GM19395 (cell line): ENCODE results near the gene TAOK1.
A peak's percentile ranks its signal among the peaks of the same experiment; 100 is the strongest.
"Not testable (repeated sequence)": the region's sequence is repeated elsewhere in the genome, so short reads cannot be mapped to it uniquely, and the experiment has no call there.

Experiments used
- ATAC-seq: cut with Tn5 transposase; IDR thresholded peaks from one replicate; pipeline ENCODE4 v1.9.1; 2021; ENCODE audit warnings: mild to moderate bottlenecking, moderate library complexity; ENCODE audit not compliant: unreplicated experiment

Gene TAOK1

DNA sequence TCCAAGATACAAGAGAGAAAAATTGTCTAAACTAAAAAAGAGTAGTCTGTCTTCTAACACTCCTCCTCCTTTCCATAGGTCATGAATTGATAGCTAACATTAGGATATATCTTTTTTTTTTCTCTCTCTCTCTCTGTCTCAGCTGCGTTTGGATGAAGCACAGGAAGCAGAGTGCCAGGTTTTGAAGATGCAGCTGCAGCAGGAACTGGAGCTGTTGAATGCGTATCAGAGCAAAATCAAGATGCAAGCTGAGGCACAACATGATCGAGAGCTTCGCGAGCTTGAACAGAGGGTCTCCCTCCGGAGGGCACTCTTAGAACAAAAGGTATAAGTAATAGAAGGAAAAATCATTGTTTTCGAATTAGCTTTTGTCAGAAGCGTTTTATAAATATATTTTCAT lies 143.8 kb downstream of the TAOK1 start:
- ATAC-seq, result no peak

- ATAC-seq, result no peak
Observed at GRCh38 chr17:29544066-29544465, 153.9 kb downstream of the TAOK1 start.

GRCh38 chr17:29546085-29546484 lies 155.9 kb downstream of the TAOK1 start:
- ATAC-seq, result no peak

- ATAC-seq, result no peak
Observed at GRCh38 chr17:29546830-29547229, 156.7 kb downstream of the TAOK1 start.

DNA sequence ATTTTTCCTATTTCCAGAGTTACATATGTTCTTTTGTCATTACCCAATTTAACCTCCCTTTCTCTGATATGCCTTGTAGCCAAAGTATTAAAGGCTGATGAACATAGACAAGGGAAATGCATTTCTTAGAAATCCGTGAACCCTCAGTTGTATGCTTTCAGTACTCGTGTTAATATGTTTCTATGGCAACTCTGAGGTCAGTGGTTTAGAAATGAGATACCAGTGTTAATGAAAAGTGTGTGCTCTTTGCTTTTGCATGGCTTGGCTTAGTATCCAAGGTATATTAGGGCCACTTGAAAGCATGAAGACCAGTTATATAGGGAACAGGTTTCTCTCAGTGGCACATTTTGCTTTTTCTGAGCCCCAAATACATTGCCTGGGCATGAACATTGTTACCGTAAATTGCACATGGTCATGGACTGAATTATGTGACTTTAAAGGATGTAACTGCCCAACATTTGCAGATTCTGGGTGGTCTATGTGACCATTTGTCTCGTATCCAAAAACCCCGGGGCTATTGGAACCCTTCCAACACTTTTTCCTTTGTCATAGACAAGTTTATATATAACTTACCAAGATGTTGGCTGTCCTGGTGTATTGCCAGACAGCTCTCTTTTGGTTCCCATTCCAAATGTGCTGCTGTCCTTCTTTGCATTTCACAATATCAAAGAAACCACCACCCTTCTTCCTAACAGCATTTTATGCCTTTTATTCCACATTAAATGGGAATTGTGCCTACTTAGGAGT lies 159.2 kb downstream of the TAOK1 start:
- no peak for ATAC-seq

DNA sequence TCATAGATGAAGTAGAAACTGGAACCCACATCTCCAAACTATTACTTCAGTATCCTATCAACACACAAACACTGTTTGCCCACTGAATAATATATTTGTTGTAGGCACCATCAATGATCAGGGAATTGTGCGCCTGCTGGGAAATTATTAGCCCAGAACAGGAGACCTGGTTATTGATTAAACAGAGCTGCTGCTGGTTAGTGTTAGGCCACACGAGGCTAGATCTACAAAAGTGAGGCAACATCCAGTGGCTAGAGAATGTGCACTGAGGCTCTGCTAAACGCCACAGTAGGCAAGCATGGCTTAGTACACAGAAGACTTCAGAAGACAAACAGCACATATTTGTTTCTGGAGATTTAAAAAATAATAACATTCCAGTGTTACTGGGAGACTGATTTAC lies 165.7 kb downstream of the TAOK1 start:
- ATAC-seq, result no peak

GRCh38 chr17:29557085-29557738 lies 167.0 kb downstream of the TAOK1 start:
- no peak for ATAC-seq

DNA sequence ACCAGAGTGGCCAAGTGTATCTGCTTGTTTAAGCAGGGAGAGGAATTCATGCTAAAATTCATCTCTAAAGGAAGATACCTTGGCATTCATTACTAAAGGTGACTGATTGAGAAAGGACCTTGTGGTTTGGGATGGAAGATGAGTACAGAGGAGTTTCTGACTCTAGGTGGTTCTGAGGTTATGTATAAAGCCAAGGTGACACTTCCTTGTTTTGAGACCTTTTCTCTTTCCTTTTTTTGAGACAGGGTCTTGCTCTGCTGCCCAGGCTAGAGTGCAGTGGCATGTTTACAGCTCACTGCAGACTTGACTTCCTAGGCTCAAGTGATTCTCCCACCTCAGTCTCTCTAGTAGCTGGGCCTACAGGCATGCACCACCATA lies 167.6 kb downstream of the TAOK1 start:
- no peak for ATAC-seq

GRCh38 chr17:29558139-29558538 lies 168.0 kb downstream of the TAOK1 start:
- not testable (repeated sequence) for ATAC-seq

DNA sequence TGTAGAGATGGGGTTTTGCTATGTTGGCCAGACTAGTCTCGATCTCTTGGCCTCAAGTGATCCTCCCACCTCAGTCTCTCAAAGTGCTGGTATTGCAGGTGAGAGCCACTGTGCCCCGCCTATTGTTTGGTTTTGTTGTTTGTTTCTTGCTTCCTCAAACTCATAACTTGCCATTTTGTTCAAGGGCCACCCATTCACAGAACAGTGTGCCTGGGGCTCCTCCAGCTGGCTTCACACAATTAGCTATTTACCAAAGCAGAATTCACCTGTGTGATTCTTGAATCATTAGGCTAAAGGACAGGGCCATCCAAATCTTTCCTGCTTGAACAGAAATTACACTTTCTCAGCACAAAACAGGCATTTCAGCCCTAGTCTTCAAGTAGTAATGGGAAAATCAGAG lies 169.5 kb downstream of the TAOK1 start:
- no peak for ATAC-seq

DNA sequence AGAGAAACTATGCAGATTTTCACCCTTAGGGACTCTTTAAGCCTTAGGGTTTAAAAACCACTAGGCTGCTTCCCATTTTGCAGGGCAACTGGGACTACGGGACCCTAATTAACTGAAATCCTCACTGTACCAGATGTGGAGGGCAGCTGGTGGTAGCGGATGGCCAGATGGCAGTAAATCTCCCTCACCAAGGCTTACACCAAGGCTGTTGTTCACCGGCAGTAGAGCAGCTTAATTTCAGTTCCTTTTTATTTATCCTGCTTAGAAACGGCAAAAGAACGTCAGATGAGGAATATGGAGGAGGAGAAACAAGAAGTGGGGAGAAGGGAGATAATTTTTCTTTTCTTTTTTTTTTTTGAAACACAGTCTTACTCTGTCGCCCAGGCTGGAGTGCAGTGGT lies 170.2 kb downstream of the TAOK1 start:
- no peak for ATAC-seq

- ATAC-seq, result no peak
Observed at GRCh38 chr17:29561554-29562517, 171.7 kb downstream of the TAOK1 start.

DNA sequence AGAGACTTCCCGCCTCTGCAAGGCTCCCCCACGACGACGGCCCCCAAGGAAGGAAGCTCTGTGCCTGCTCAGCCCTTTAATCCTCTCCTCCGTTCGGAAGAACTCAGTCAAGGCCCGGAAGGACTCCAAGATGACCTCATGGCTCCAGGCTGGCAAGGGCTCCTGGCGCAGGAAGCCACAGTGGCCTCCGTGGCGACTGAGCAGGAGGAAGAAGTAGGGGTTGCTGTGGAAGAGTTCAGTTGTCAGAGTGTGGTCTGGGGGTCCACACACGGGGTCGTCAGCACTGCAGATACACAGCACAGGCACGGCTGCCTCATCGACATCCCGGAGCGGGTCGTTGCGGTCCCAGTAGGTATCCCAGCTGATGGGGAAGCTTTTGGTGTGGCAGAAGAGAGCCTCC lies 172.5 kb downstream of the TAOK1 start:
- no peak for ATAC-seq

- ATAC-seq, result no peak
Observed at GRCh38 chr17:29563816-29564215, 173.7 kb downstream of the TAOK1 start.

GRCh38 chr17:29565643-29566472 lies 175.7 kb downstream of the TAOK1 start:
- ATAC-seq, result no peak

GRCh38 chr17:29566473-29567303 lies 176.5 kb downstream of the TAOK1 start, which contains the start of gene ABHD15:
Gene ABHD15 (minus strand): TSS chr17:29567037. CDS start chr17:29566966, 71 bp downstream.
- no peak for ATAC-seq

DNA sequence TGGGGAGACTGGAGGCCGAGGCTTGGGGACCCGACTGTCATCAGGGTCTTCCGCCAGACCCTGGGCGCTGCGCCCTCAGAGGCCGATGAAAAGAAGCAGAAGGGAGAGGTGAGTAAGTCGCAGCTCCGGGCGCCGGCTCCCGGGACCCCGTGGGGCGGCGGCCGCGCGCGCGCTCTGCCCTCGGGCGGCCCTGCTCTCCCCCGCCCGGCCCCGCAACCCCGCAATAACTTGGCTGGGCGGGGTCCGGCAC lies 177.1 kb downstream of the TAOK1 start:
- ATAC-seq, result no peak

DNA sequence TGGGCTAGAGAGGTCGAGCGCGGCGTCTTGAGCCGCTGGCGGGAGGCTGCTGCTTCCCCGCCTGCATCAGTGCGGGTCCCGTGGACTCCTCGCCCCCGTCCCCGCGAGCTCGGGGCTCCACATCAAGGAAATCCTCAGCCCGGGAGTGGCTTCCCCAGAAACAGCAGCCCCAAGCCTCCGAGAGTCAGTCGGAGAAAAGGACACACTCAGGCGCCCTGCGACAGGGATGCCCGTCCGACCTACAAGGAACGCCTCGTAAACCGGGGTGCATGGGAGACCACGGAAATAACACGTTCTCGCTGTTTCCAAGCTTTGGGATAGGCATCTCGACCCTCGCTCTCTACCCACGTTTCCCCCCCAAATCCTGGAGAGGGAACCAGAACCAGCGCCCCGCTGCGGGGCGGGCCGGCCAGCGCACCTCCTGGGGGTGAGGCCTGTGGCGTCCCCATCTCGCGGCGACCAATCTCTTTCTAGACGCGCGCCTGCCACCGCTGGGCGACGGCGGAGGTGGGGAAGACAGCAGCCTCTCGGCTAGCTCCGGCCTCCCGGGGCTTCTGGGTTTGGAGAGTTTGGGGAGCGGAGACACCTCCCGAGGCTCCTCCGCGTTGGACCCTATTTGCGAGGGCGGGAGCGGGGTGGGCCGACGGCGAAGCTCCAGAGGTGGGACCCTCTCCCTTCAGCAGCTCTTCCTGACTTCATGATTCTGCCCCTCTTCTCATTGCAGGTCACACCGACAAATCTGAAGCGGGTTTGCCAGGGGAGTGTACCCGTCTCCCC lies 177.6 kb downstream of the TAOK1 start:
- ATAC-seq, result peak; percentile 51
